ENCODE data around the gene COX7A1.
"Not testable (repeated sequence)": the region's sequence is repeated elsewhere in the genome, so short reads cannot be mapped to it uniquely, and the experiment has no call there.

The COX7A1 gene

DNA sequence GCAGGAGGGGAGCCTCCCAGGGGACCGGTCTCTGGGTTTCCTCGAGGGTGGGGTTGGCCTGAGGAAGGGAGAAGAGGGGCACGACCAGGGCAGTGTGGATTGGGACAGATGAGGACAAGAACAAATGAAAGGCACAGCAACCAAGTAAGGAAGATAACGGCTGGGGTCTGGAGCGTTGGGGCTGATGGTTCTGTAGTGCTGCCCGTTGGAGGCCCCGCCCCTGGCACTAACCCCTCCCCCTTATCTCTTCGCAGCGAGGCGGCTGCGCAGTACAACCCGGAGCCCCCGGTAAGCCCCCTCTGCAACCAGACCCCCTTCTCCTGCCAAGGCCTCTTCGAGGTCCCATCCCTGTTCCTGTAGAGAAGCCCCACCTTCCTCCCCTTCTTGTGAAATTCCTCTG lies 10.2 kb downstream of the COX7A1 start:
- no peak for DNase-seq

DNA sequence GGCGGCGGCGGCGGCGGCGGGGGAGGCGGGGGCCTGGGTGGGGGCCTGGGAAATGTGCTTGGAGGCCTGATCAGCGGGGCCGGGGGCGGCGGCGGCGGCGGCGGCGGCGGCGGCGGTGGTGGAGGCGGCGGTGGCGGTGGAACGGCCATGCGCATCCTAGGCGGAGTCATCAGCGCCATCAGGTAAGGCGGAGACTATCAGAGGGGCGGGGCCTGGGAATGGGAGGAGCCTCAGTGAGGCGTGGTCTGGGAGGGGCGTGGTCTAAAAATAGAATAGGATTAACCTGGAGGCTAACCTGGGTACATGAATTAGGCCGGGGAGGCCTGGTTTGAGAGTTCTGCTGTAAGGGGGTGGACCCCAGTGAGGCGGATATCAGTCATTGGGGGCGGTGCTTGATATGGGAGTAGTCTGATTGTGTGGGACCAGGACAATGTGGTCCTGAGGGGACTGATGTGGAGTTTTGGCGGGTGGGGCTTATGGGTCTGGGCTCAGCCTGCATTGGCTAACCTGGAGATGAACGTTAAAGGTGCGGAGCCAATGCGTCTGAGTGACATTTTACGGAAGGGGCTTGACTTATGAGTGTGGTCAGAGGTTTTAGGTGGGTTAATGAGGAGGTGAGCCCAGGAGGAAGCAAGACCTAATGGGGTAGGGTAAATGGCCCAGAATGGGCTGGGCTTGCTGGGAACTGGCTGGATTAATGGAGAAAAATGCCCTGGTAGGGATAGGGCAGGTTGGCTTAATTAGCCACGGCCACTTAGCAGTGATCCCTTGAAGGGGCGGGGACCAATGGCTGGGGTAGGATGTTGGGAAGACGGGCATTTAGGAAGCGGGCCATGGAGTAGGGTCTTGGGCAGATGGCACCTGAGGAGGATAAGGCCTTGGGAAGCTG lies 11.0 kb downstream of the COX7A1 start:
- peak in 51 of 56 donors; percentile 7 to 84 (median 50) for DNase-seq

DNA sequence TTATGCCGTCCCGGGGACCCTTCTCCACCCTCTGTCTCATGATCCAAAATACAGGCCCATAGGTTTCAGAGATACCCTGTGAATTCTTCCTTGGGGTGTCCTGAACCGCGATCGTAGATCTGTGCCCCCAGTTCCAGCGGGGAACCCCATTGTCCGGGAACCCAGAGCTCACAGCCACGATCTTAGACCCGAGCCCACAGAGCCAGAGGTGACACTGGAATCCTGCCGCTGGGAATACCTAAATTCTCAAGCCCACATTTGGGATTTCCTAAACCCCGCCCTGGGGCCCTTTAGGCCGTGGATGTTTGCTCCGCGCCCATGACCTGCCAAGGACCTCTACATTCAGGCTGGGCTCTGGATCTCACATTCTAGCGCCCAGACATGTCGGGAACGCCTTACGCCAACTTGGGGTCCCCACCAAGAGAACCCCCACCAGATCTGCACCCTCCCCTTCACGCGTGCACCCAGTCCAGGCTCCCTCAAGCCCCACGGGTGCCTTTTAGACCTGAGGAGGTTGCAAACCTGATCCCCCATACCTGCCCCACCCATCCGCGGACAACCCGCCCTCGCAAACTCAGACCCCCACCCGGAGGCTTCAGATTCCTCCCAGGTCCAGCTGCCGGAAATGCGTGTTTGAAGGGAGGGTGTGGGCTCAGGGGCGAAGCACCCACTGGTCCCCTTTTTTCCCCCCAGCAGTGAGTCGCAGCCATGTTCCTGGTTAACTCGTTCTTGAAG lies 11.8 kb downstream of the COX7A1 start:
- peak in 18 of 56 donors; percentile 29 to 71 (median 48) for DNase-seq

DNA sequence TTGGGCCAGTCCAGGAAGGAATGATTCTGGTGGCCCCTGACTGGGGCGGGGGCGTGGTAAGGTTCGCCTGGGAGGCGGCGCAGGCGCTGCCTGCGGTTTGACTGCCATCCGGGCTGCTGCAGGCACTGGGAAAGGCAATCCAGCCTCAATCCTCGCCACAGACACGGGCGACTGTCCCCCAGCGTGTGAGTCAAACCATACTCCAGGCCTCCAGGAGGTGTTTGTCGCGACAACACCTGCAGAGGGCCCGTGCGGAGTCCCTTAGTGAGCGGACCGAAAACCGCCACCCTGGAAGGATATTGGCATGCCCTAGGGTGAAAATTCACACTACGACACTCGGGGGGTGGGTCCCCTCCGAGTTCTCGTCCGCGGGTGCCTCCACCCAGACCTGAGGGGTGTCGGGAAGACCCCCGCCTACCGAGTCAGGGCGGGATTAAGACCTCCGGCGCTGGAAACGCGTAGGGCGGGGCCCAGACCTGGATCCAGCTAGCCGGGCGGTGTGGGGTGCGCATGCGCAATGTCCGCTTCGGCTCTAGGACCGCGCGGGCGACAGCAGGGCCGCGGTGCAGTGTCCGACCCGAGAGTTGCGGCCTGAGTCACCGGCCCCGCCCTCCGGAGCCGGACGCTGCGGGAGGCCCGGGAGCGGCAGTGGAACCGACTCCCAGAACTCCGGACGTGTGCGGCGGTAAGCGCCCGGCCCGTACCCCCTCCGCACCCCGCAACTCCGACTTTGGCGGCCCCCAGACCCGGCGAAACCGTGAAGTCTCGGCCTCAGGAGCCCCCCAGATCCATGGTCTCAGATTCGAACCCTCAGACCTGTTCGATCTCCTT lies 12.6 kb downstream of the COX7A1 start, which contains the start of gene CAPNS1:
Gene CAPNS1 (plus strand): TSS at position 594 of the 831 bp plus-strand sequence. CDS start 946 bp downstream, outside the sequence.
- peak; percentile 66 to 99 (median 91) for DNase-seq

DNA sequence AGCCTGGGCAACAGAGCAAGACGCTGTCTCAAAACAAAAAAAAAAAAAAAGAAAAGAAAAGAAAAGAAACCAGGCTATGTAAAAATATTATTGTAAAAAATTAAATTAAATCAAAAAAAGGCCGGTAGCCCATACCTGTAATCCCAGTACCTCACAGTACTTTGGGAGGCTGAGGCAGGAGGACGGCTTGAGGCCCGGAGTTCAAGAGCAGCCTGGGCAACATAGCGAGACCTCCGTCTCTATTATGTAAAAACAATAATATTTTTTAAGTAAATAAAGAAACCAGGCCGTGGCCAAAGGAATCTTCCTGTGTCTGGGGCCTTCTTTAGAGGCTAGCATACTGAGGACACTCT lies 13.2 kb downstream of the COX7A1 start:
- DNase-seq = no peak

DNA sequence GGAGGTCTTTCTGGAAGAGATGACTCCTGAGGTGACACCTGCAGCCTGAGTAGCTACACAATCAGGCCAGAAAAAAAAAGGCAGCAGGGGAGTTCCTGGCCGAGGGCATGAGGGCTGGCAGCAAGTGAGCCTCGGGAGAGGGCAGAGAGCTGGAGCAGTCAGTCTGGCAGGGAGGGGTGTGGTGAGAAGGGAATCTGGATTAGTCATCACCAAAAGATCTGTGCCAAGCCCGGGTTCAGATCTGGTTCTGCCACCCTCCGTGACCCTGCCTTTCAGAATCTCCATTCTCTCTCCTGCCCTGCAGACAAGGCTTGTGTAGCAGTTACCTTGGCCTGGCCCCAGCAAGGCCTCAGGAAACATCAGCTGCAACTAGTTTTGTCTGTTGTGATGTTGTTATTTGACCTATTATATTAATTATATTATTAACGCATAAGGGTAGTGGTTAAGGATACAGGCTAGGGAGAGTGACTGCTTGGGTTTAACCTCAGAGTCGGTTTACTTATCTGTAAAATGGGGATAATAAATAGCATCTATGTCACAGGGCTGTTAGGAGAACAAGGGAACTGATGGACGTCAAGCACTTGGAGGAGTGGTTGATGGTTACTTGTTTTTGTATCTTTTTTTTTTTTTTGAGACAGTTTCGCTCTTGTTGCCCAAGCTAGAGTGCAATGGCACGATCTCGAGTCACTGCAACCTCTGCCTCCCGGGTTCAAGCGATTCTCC lies 15.1 kb downstream of the COX7A1 start:
- DNase-seq = peak in 3 of 56 donors; percentile 7 to 43 (median 19)

DNA sequence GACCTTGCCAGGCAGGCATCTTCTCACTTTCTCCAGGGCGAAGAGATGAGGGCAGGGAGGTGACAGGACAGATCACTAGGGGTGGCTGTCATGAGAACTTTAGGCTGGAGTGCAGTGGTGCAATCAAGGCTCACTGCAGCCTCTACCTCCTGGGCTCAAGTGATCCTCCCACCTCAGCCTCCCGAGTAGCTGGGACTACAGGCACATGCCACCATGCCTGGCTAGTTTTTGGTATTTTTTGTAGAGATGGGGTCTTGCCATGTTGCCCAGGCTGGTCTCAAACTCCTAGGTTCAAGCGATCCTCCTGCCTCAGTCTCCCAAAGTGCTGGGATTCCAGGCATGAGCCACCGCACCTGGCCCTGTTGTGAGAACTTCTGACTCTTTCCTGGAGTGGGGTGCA lies 17.4 kb downstream of the COX7A1 start:
- not testable (repeated sequence) for DNase-seq

DNA sequence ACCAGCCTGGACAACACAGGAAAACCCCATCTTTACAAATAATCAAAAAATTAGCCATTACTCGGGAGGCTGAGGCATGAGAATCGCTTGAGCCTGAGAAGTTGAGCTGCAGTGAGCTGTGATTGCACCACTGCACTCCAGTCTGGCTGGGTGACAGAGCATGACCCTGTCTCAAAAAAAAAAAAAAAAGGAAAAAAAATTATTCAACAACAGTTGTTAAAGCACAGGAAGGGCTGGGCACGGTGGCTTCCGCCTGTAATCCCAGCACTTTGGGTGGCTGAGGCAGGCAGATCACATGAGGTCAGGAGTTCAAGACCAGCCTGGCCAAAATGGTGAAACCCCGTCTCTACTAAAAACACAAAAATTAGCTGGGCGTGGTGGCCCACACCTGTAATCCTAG lies 21.0 kb downstream of the COX7A1 start:
- not testable (repeated sequence) for DNase-seq

DNA sequence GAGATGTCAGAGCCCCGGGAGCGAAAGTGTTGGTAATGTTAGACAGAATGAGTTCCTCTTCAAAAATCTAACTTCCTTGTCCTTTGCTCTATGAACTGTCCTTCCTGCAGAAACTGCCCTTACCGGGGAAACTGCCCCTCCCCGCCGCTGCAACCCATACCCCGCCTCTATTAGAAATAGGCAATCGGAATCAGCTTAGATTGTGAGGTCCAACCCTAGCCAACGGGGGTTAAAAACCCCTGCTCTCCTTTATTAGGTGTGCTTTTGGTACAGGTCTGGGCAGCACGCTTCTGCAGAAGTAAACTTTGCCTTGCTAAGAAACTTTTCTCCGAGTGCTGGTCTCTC lies 23.9 kb downstream of the COX7A1 start:
- peak in 1 of 56 donors; percentile 46 for DNase-seq

DNA sequence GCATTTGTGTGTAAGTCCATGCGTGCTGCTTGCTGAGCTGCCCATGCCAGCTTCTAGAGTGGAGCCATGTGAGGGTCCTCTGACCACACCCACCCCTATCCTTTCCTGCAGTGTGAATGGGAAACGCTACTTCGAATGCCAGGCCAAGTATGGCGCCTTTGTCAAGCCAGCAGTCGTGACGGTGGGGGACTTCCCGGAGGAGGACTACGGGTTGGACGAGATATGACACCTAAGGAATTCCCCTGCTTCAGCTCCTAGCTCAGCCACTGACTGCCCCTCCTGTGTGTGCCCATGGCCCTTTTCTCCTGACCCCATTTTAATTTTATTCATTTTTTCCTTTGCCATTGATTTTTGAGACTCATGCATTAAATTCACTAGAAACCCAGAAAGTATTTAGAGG lies 26.7 kb downstream of the COX7A1 start:
- DNase-seq = no peak

DNA sequence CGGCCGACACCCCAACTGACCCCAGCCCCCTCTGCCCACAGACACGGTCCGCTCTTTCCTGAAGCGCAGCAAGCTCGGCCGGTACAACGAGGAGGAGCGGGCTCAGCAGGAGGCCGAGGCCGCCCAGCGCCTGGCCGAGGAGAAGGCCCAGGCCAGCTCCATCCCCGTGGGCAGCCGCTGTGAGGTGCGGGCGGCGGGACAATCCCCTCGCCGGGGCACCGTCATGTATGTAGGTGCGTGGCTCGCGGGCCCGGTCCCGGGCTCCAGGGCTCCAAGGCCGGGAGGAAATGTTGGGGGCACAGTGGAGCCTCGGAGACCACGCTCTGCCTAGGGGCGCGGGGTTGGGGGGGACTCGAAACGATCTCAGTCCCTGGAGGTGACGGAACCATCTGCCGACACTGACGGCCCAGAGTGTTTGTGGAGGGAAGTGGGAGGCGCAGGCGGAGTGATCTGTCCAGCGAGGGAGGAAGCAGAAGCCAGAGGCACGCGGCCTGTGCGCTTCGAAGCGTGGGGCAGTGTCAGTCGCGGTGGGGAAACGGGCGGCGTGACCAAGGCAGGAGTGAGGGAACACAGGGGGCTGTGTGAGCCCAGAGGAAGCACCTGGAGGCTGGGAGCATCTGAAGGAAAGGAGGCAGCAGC lies 30.6 kb downstream of the COX7A1 start:
- DNase-seq = no peak

DNA sequence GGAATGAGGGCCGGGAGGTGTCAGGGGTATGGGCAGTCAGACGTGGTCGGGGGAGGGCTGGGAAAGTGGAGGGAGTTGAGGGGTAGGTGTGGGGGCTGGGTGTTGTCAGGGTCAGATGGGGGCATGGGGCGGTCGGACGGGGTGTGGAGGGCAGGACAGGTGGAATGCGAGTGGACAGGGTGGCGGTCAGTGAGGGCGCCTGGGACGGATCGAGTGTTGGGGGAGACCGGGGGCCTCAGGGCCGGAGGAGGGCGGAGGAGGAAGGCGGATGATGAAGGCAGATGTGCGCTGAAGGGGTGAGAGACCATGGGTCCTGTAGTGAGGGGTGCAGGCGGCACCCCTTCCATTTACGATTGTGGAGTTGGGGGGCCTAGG lies 31.3 kb downstream of the COX7A1 start:
- no peak for DNase-seq

DNA sequence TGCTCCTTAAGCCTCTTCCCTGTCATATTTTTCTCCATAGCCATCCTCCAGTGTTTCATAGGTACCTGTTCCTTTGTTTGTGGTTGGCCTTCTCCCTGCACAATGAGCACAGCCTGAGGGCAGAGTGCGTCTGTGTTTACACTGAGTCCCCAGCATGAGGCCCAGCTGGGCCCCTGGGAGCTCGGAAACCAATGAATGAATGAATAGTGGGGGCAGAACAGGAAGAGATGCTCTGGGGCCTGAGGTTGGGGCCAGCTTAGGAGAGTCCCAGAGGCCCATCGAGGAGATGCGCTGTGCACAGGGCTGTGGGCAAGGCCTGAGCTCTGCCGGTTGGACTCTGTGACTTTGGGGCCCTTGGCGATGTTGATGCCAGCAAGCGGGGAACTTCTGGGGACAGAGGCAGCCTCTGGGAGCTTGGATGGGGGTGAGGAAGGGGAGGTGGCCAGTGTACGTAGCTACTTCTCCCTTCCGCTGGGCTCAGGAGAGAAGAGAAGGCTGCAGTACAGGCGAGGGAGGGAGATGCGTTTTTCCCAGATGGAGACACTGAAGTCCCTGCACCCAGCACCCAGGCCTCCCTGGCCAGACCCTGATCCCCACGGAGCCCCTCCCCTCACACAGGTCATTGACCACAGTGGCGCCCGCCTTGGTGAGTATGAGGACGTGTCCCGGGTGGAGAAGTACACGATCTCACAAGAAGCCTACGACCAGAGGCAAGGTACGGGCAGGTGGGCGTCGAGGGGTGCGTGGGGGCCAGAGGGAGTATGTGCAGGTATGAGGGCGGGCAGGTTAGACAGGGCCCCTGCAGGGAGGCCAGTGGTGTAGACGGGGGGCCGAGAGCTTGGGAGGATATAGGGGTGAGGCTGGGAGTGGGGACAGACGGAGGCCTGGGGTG lies 31.9 kb downstream of the COX7A1 start:
- no peak for DNase-seq

DNA sequence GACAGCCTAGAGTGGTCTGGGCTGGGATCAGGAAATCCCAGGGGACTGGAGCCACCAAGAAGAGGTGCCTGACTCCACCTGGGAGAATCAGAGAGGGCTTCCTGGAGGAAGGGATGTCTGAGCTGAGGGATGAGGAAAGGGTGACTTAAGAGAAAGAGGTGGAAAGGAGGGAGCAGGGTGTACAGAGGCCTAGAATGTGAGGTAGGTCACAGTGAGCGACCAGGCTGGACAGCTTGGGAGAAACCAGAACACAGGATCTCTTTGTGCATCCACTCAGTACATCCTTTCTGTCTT lies 36.0 kb downstream of the COX7A1 start:
- no peak for DNase-seq

DNA sequence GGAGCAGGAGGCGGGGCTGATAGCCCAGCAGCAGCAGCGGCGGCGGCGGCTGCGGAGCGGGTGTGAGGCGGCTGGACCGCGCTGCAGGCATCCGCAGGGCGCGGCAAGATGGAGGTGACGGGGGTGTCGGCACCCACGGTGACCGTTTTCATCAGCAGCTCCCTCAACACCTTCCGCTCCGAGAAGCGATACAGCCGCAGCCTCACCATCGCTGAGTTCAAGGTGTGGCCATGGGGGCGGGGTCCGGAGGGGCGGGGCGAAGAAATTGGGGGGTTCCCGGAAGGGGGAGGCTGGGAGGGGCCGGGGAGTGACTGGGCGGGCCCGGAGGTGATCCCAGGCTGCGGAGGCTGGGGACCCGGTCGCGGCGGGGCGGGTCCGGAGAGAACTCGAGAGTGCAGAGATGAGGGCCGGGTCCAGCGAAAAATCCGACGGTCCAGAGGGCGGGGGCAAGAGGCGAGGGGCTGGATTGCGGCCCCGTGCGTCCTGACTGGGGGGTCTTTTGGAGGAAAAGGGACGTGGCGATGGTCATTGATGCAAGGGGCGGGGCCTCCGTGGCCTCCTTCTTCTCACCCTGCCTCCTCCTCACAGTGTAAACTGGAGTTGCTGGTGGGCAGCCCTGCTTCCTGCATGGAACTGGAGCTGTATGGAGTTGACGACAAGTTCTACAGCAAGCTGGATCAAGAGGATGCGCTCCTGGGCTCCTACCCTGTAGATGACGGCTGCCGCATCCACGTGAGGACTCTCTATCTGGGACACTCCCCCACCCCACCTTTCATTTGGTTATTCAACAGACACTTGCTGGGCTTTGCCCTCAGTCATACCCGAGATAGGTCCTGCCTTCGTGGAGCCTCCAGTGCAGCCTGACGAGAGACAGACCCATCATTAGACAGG lies 36.5 kb downstream of the COX7A1 start, which contains the start of gene TBCB:
Gene TBCB (plus strand): TSS at position 16 of the 891 bp plus-strand sequence. CDS start 93 bp downstream, at position 109.
- peak in 3 of 56 donors; percentile 56 to 83 (median 57) for DNase-seq

DNA sequence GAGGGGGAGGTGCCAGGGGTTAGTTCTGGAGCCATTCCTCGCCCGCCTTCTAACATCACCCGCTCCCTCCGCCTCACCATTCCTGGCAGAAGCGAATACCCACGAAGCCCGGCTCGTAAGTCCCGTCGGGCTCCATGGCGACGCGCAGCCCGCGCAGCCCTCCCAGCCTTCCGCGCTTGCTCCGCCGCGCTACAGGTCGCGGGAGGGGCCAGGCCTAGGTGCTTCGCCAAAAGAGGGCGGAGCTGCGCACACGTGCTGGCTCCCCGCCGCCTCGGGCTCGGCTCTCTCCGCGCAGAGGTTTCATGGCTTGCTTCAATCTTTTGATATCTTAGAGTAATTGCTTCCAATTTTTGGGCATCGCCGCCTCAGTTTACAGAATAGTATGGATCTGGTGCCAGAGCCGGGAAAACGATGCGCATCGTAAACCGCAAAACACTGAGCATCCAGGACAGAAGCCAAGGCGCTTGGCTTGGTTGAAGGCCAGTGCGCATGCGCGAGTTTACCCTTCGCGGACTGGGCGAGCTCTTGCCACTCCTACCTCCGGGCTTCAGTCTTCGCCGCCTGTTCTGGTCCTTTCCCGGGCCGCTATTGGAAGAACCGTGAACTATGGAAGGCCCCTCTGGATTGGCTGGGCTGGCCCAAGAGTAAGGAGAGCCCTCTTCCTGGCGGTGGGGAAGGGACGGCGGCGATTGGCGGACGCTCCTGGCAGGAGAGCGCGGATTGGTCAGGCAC lies 37.4 kb downstream of the COX7A1 start, which contains the start of gene POLR2I:
Gene POLR2I (minus strand): TSS at position 155 of the 732 bp plus-strand sequence. CDS start 19 bp downstream, at position 136.
- peak; percentile 89 to 100 (median 99) for DNase-seq
